Measurements from ENCODE around the gene TAOK3. TPM values are rescaled to one million over a fixed set of nuclear protein-coding genes. Genes with fewer than 3 reads are reported as not detected.
"Not testable (repeated sequence)": the region's sequence is repeated elsewhere in the genome, so short reads cannot be mapped to it uniquely, and the experiment has no call there.

The TAOK3 gene
- total RNA-seq, 3 donors from 2014 or later (not counting 1 experiment from before 2014, with no cell fraction given), result 155 to 166 (median 157) TPM

- ATAC-seq, result no peak
- 96% methylated on average over 6 of the region's 6 CpGs for WGBS (ENCODE audit: insufficient coverage)
- intact Hi-C loops (cut with micrococcal nuclease), result no loop called here
- H3K4me1 Mint-ChIP-seq, result peaks cover 23 to 30% of the 10 kb centered on the region in 2 donors
- Histone ChIP-seq H3K9me3 (ENCODE audit: control insufficient read depth, insufficient read depth, low read length) (no peaks in the 10 kb centered on the region), H3K4me3 (ENCODE audit: low read length) (no peak overlapping the region), H3K27ac (ENCODE audit: low read length) (no peak overlapping the region), H3K4me1 (ENCODE audit: control insufficient read depth, insufficient read depth, low read length) (no peaks in the 10 kb centered on the region), H3K36me3 (ENCODE audit: control insufficient read depth, insufficient read depth, low read length) (peaks cover 22% of the 10 kb centered on the region), H3K27me3 (ENCODE audit: control insufficient read depth, insufficient read depth, low read length) (no peaks in the 10 kb centered on the region)
- no peak for DNase-seq
- H3K36me3 Mint-ChIP-seq, result no peaks in the 10 kb centered on the region
- H3K4me3 Mint-ChIP-seq, result no peak overlapping the region
- H3K27me3 Mint-ChIP-seq (ENCODE audit: low read depth in 2 of 2), result no peaks in the 10 kb centered on the region
- no peaks in the 10 kb centered on the region for H3K9me3 Mint-ChIP-seq
- TF ChIP-seq, protein P1, sequence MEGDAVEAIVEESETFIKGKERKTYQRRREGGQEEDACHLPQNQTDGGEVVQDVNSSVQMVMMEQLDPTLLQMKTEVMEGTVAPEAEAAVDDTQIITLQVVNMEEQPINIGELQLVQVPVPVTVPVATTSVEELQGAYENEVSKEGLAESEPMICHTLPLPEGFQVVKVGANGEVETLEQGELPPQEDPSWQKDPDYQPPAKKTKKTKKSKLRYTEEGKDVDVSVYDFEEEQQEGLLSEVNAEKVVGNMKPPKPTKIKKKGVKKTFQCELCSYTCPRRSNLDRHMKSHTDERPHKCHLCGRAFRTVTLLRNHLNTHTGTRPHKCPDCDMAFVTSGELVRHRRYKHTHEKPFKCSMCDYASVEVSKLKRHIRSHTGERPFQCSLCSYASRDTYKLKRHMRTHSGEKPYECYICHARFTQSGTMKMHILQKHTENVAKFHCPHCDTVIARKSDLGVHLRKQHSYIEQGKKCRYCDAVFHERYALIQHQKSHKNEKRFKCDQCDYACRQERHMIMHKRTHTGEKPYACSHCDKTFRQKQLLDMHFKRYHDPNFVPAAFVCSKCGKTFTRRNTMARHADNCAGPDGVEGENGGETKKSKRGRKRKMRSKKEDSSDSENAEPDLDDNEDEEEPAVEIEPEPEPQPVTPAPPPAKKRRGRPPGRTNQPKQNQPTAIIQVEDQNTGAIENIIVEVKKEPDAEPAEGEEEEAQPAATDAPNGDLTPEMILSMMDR (IDR thresholded peaks at IDR 0.05), result no peak
- peak overlapping the region; percentile 3 to 5 for H3K27ac Mint-ChIP-seq
Measured at GRCh38 chr12:118259079-118259478, 113.6 kb downstream of the TAOK3 start.

GRCh38 chr12:118256352-118256751 lies 116.4 kb downstream of the TAOK3 start:
- H3K27me3 Mint-ChIP-seq (ENCODE audit: low read depth in 2 of 2), result no peaks in the 10 kb centered on the region
- H3K4me1 Mint-ChIP-seq, result peaks cover 20 to 27% of the 10 kb centered on the region in 2 donors
- no peaks in the 10 kb centered on the region for H3K4me1 ChIP-seq (ENCODE audit: control insufficient read depth, insufficient read depth, low read length)
- no peaks in the 10 kb centered on the region for H3K9me3 Mint-ChIP-seq
- intact Hi-C loops (cut with micrococcal nuclease), result no loop called here
- no peak overlapping the region for H3K4me3 Mint-ChIP-seq
- H3K4me3 ChIP-seq (ENCODE audit: low read length), result no peak overlapping the region
- DNase-seq (no peak), ATAC-seq (no peak)
- WGBS (ENCODE audit: insufficient coverage), result 93% methylated on average over 1 of the region's 1 CpG
- TF ChIP-seq, protein P1 (IDR thresholded peaks at IDR 0.05), result no peak
- H3K9me3 ChIP-seq (ENCODE audit: control insufficient read depth, insufficient read depth, low read length), result no peaks in the 10 kb centered on the region
- no peak overlapping the region for H3K27ac ChIP-seq (ENCODE audit: low read length)
- no peaks in the 10 kb centered on the region for H3K36me3 Mint-ChIP-seq
- peaks cover 27% of the 10 kb centered on the region for H3K36me3 ChIP-seq (ENCODE audit: control insufficient read depth, insufficient read depth, low read length)
- no peak overlapping the region for H3K27ac Mint-ChIP-seq
- no peaks in the 10 kb centered on the region for H3K27me3 ChIP-seq (ENCODE audit: control insufficient read depth, insufficient read depth, low read length)

DNA sequence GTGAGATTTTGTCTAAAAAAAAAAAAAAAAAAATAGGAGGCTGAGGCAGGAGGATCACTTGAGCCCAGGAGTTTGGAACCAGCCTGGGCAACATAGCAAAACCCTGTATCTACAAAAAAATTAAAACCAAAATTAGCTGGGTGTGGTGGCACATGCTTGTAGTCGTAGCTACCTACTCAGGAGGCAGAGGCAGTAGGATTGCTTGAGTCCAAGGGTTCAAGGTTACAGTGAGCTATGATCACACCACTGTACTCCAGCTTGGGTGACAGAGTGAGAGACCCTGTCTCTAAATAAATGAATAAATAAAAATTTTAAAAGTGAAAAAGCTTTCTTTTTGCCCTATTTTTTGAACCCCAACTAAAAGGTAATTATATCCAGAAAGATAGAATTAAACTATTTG lies 123.2 kb downstream of the TAOK3 start:
- TF ChIP-seq, protein P1 (IDR thresholded peaks at IDR 0.05), result no peak
- DNase-seq, result no peak
- 82% methylated on average over 1 of the region's 1 CpG for WGBS (ENCODE audit: insufficient coverage)

DNA sequence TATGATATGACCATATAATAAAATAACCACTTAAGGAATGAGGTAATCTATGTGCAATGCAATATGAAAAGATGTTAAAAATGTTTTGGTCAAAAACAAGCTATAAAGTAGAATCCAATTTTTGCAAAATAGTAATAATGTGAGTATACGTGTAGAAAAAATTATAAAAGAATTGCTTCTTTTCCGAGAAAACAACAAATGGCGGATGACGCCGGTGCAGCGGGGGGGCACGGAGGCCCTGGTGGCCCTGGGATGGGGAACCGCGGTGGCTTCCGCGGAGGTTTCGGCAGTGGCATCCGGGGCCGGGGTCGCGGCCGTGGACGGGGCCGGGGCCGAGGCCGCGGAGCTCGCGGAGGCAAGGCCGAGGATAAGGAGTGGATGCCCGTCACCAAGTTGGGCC lies 126.8 kb downstream of the TAOK3 start:
- H3K4me1 ChIP-seq (ENCODE audit: control insufficient read depth, insufficient read depth, low read length); H3K27me3 Mint-ChIP-seq (ENCODE audit: low read depth in 2 of 2); H3K9me3 ChIP-seq (ENCODE audit: control insufficient read depth, insufficient read depth, low read length); H3K4me3 ChIP-seq (ENCODE audit: low read length); H3K36me3 Mint-ChIP-seq; H3K4me3 Mint-ChIP-seq; intact Hi-C loops (cut with micrococcal nuclease); H3K27ac ChIP-seq (ENCODE audit: low read length); H3K27ac Mint-ChIP-seq; H3K9me3 Mint-ChIP-seq; H3K27me3 ChIP-seq (ENCODE audit: control insufficient read depth, insufficient read depth, low read length); H3K4me1 Mint-ChIP-seq; ATAC-seq; DNase-seq: not testable (repeated sequence)
- WGBS (ENCODE audit: insufficient coverage), result 99% methylated on average over 7 of the region's 26 CpGs
- H3K36me3 ChIP-seq (ENCODE audit: control insufficient read depth, insufficient read depth, low read length), result peaks cover 32% of the 10 kb centered on the region

More for the DNA sequence above, 123.2 kb downstream of the TAOK3 start:
- Mint-ChIP-seq H3K9me3 (no peaks in the 10 kb centered on the region), H3K36me3 (no peaks in the 10 kb centered on the region), H3K4me1 (peaks cover 0 to 7% of the 10 kb centered on the region in 2 donors), H3K4me3 (no peak overlapping the region), H3K27ac (peak overlapping the region; percentile 9 to 18), H3K27me3 (ENCODE audit: low read depth in 2 of 2) (no peaks in the 10 kb centered on the region)
- no peak overlapping the region for H3K27ac ChIP-seq (ENCODE audit: low read length)
- intact Hi-C loops (cut with micrococcal nuclease), result no loop called here
- ATAC-seq, result no peak
- peaks cover 27% of the 10 kb centered on the region for H3K36me3 ChIP-seq (ENCODE audit: control insufficient read depth, insufficient read depth, low read length)
- H3K27me3 ChIP-seq (ENCODE audit: control insufficient read depth, insufficient read depth, low read length), result no peaks in the 10 kb centered on the region
- H3K4me3 ChIP-seq (ENCODE audit: low read length), result no peak overlapping the region
- no peaks in the 10 kb centered on the region for H3K9me3 ChIP-seq (ENCODE audit: control insufficient read depth, insufficient read depth, low read length)
- H3K4me1 ChIP-seq (ENCODE audit: control insufficient read depth, insufficient read depth, low read length), result no peaks in the 10 kb centered on the region

Data from natural killer cell (primary cell).